AG10803 (cell line): ENCODE results near the gene CTBP2.

Experiments used
- DNase-seq: peaks from one replicate; pipeline ENCODE4 v3.0.0; 2010; ENCODE audit warnings: low read depth
- H3K4me3 ChIP-seq: 2 replicates; pipeline ENCODE4 v1.5.1; 2011; ENCODE audit warnings: mild to moderate bottlenecking, low read length, control low read depth
- TF ChIP-seq, protein P1 (sequence below): conservative IDR thresholded peaks from 2 replicates; pipeline ENCODE4 v1.5.1; 2011; ENCODE audit warnings: mild to moderate bottlenecking, low read length, control low read depth, inconsistent platforms

CTBP2 gene

DNA sequence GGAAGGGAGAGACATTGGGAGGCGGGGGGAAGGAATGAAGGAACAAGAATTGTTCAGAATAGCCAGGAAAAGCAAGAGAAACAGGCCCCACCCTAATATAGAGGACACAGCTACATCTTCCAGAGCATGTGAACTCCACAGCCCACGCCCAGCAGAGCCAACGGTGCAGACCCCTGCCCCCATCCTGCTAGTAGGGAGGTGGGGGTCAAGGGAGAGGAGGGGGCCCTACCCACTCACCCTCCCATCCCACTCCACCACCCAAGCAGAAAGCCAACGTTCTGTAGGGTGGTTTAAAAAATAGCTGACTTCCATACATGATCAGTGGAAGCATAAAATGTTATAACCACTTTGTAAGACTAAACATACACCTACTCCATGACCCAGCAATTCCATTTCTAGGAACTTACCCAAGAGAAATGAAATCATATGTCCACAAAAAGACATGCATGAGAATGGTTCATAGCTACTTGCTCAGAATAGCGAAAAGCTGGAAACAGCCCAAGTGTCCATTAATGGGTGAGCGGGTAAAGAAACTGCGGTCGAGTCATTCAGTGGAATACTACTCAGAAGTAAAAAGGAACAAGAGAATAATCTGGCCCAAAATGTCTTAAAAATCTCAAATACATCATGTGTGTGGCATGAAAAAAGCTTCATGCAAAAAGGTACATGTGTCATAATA is 31.8 kb downstream of the CTBP2 start:
- DNase-seq: no peak
- no peak overlapping the region for H3K4me3 ChIP-seq

DNA sequence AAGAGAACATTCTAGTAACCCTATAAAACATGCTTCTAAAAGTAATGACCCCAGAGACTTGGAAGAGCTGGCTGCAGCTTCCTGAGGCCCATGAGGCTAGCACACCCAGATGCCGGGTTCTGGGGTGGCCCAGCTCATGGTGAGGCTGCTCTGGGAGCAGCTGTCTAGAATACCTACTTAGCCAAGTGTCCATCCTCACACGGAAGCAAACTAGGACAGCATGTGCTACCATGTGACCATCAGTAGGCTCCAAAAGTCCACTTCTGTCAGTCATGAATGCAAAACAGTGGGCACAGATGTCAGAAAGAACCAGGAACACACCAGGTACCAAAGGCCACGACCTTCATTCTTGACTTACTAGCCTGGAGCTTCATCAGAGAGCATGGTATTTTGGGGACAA is 32.4 kb downstream of the CTBP2 start:
- no peak for DNase-seq
- H3K4me3 ChIP-seq: no peak overlapping the region
- TF ChIP-seq, protein P1, sequence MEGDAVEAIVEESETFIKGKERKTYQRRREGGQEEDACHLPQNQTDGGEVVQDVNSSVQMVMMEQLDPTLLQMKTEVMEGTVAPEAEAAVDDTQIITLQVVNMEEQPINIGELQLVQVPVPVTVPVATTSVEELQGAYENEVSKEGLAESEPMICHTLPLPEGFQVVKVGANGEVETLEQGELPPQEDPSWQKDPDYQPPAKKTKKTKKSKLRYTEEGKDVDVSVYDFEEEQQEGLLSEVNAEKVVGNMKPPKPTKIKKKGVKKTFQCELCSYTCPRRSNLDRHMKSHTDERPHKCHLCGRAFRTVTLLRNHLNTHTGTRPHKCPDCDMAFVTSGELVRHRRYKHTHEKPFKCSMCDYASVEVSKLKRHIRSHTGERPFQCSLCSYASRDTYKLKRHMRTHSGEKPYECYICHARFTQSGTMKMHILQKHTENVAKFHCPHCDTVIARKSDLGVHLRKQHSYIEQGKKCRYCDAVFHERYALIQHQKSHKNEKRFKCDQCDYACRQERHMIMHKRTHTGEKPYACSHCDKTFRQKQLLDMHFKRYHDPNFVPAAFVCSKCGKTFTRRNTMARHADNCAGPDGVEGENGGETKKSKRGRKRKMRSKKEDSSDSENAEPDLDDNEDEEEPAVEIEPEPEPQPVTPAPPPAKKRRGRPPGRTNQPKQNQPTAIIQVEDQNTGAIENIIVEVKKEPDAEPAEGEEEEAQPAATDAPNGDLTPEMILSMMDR: no peak

More for the DNA sequence above, 31.8 kb downstream of the CTBP2 start:
- TF ChIP-seq, protein P1: no peak

- no peak for DNase-seq
- TF ChIP-seq, protein P1: no peak
- H3K4me3 ChIP-seq: no peak overlapping the region
Measured at GRCh38 chr10:125127110-125127509, 33.3 kb downstream of the CTBP2 start.

GRCh38 chr10:125125951-125126735 is 34.2 kb downstream of the CTBP2 start:
- TF ChIP-seq, protein P1: no peak
- no peak for DNase-seq
- no peak overlapping the region for H3K4me3 ChIP-seq

- DNase-seq: no peak
- TF ChIP-seq, protein P1: no peak
- no peak overlapping the region for H3K4me3 ChIP-seq
Measured at GRCh38 chr10:125124907-125125306, 35.5 kb downstream of the CTBP2 start.

DNA sequence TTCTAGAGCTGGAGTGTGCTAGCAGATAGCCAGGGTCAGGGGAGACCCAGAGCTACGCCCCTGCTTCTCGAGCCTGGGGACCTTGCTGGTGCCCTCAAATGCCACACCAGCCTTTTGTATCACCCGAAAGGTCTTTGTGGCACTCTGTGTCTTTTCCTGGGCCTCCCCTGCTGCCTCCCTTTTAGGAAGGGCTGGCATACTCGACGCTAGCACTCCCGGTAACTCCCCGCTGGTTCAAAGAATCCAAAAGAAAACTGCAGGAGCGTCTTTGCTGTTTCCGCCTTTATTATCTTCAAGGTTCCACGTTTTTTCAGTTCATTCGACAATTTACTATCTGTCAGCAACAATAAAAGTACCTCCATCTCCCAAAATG is 36.3 kb downstream of the CTBP2 start:
- TF ChIP-seq, protein P1: no peak
- no peak for DNase-seq
- peak overlapping the region; percentile 3; the same call in 1 of the 2 replicates for H3K4me3 ChIP-seq

DNA sequence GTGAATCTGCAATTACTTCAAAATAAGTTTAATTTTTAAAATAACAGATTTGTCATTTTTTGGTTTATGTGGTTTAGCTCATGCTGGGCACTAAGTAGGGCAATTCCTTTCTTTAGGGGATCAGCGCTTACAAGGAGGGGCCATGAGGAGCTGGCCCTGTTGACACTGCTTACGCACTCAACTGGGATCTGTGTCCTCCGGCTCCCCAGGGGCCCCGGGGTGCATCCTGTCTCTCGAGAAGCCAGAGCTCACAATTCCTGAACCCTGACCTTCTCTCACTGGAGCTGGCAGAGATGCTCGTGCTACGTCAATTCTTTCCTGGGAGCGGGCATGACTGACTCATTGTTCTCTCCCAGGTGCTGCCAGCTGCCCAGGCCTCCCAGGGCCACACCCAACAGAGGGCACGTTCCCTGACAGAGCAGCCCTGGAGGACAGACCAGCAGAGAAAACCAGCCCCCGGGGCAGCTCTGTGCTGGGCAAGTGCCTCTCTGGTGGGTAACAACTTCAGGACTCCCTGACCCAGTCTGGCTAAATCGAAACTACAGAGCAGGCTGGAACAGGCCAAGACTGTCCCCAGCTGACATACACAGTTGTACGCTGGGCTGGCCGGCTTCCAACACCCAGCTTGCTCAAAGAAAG is 36.8 kb downstream of the CTBP2 start:
- peak; percentile 67 for DNase-seq
- TF ChIP-seq, protein P1: no peak
- peak overlapping the region; percentile 3; the same call in 1 of the 2 replicates for H3K4me3 ChIP-seq
